HG03159 (cell line): ENCODE measurements around the gene SRXN1.
A peak's percentile ranks its signal among the peaks of the same experiment; 100 is the strongest.
"Not testable (repeated sequence)": the region's sequence is repeated elsewhere in the genome, so short reads cannot be mapped to it uniquely, and the experiment has no call there.

Experiments used
- ATAC-seq: cut with Tn5 transposase; IDR thresholded peaks from one replicate; pipeline ENCODE4 v1.9.1; 2021; ENCODE audit warnings: mild to moderate bottlenecking, moderate library complexity; ENCODE audit not compliant: unreplicated experiment

SRXN1 gene

DNA sequence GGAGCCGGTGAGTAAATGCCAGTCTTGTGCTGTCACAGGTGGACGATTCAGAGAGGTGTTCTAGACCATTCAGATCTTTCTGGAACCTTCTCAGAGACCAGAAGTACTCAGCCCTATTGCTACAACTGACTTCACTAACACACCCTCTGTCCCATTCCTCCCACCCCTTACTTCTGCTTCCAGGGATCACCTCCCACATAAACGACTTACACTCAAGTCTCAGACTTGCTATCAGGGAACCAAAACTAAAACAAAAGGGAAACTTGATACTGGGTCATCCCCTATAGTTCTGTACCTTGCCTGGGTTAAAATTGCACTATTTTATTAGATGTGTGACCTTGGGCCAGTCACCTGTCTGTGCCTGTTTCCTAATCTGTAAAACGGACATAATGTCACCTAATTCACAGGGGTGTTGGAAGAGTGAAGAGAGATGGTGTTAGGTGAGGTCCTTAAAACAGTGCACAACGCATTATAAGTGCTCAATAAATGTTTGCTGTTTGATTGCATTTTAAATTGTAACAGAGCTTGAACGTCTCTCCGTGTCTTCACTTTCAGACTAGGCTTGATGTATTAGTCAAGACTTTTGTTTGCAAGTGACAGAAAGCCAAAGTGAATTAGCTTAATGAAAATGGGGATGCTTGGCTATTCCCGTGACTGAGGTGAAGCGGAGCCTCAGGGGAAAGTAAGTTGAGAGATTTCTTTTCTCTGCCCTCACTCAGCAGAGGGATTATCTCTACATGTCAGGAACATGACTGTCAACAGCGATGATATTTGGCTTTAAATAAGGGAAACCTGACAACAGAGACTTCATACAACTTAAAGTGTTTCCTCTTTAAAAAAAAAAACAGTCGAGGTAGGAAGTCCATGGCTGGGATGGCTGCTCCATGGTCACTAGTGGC lies 3.0 kb upstream of the SRXN1 start:
- no peak for ATAC-seq

DNA sequence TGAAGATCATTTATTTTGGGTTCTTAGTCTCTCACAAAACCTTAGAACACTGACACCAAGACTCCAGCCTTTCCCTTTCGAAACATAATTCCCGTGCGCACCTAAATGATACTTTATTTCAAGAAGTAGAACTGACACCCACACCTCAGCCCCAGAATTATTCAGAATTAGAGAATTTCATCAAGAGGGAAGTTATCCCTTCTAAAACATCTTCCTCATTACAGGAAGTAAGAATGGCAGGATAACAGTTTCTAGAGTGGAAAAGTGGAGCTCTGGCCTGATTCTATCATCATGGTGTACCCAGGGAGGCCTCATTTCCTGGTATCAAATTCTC lies 1.4 kb upstream of the SRXN1 start:
- ATAC-seq, result no peak

GRCh38 chr20:653590-654416 lies 803 bp upstream of the SRXN1 start:
- no peak for ATAC-seq

- ATAC-seq, result no peak
These were observed 338 bp downstream of the SRXN1 start for GRCh38 chr20:652615-653109.

GRCh38 chr20:651713-652614 lies 1.0 kb downstream of the SRXN1 start:
- ATAC-seq, result no peak

GRCh38 chr20:650954-651353 lies 2.0 kb downstream of the SRXN1 start:
- ATAC-seq, result no peak

DNA sequence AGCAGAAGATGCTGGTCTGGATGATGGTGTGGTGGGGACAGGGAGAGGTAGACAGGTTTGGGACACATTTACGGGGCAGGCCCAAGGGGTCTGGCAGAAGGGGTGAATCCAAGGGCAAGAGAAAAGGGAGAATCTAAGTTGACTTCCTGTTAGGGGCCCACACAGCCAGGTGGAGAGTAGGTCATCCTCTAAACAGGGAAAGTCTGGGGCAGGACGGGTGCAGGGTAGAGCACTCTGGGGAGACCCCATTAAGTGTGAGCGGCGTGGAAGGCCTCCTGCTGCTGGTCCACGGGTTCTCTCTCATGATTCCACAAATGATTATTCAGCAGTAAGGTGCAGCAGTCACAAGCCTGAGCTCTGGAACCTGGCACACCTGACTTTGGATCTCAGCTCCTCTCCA lies 2.7 kb downstream of the SRXN1 start:
- ATAC-seq, result no peak

DNA sequence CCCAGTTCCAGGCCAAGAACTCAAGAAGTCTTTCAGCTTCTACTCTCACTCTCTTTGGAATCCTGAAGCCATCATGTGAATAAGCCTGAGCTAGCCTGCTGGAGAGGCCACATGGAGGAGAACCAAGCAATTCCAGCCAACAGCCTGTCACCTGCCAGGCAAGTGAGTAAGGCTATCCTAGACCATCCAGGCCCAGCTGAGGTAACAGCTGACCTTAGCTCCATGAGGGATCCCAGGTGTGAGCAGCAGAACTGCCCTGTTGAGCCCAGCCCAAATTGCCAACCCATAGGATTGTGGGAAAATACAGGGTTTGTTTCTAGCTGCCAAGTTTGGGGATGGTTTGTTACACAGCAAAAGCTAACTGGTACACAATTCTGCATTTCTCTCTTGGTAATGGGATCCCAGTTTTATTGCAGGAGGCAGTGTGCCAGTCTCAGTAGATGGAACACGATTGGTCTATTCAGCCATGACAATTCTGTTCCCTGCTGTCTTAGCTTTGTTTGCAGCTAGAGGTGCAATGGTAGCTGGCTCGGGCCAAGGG lies 5.5 kb downstream of the SRXN1 start:
- no peak for ATAC-seq

DNA sequence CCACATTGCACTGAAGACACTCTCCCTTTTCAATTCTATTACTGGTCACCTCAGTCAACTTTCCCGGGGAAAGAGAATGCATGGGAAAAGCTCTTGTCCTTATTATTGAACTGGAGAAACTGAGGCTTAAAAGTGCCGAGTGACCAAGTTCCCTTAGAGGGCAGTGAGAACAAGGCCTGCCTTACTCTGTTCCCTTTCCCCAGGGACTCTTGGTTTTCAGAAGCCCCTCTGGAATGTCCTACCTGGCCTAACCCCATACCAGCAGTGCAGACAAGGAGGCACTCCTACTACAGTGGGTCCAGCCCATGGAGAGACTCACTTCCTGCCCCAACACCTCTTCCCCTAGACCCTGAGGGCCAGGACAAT lies 6.1 kb downstream of the SRXN1 start:
- ATAC-seq, result no peak

DNA sequence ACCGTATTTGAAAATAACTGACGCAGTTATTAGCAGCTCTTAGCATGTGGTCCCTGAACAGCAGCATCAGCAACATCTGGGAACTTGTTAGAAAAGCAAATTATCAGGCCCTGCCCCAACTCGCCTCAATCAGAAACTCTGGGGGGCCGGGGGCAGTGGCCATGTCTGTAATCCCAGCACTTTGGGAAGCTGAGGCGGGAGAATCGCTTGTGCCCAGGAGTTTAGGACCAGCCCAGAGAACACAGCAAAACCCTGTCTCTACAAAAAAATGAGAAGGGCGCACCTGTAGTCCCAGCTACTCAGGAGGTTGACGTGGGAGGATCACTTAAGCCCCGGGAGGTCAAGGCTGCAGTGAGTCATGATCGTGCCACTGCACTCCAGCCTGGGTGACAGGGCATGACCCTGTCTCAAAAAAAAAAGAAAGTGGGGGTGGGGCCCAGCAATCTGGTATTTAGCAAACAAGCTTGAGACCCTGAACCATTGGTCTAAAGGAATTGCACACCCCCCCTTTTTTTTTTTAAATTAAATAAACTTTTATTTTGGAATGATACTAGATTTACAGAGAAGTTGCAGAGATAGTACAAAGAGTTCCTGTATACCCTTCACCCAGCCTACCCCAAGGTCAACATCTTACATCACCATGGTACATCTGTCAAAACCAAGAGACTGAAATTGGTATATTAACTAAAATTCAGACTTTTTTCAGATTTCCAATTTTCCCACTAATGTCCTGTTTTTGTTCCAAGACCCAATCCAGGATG lies 6.7 kb downstream of the SRXN1 start:
- no peak for ATAC-seq

DNA sequence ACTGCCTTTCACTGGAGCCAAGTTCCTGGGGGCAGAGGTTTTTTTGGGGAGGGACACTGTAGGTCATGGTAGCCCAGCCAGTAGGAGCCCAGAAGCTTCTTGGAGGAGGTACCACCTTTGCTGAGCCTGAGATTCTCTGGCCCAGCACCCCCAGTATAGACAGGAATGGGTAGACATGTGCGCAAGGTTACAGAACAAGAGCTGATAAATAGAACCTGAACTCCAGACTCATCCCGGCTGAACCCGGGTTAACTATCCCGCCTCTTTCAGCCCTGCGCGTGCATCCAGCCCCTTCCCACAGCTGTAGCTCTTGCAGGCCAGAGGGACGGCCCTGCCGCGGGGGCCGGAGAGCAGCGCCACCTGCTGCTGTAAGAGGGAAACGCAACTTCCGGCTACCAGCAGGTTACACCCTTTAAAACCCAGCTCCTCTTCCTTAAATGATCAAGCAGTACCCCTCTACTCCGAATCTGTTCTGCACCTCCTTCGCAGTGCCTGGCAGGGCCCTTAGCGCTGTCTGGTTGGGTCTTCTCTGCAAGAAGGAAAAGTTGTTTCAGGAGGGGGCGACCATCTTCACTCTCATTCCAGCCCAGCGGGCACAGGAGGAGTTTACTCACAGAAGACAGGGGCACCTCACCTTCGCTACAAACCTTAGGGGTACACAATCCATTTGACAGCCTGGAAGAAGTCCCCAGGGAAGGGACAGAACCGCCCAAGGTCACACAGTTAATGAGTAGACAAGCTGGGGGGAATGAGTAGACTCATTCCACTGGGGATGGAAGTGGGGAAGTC lies 7.5 kb downstream of the SRXN1 start:
- peak; percentile 67 for ATAC-seq

DNA sequence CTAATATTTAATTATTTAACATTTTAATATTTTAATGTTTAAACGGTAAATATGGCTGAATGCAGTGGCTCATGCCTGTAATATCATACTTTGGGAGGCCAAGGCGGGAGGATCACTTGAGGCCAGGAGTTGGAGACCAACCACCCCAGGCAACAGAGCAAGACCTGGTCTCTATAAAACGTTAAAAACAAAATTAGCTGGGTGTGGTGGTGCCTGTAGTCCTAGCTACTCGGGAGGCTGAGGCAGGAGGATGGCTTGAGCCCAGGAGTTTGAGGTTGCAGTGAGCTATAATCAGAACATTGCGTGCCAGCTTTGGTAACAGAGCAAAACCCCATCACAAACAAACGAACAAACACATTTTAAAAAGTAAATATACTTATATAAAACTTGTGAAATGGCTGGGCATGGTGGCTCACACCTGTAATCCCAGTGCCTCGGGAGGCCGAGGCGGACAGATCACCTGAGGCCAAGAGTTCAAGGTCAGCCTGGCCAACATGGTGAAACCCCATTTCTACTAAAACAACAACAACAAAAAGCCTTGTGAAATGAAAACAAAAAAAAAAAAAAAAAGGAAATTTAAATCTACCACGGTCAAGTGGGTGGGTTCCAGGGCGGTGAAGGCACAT lies 8.2 kb downstream of the SRXN1 start:
- ATAC-seq, result no peak

DNA sequence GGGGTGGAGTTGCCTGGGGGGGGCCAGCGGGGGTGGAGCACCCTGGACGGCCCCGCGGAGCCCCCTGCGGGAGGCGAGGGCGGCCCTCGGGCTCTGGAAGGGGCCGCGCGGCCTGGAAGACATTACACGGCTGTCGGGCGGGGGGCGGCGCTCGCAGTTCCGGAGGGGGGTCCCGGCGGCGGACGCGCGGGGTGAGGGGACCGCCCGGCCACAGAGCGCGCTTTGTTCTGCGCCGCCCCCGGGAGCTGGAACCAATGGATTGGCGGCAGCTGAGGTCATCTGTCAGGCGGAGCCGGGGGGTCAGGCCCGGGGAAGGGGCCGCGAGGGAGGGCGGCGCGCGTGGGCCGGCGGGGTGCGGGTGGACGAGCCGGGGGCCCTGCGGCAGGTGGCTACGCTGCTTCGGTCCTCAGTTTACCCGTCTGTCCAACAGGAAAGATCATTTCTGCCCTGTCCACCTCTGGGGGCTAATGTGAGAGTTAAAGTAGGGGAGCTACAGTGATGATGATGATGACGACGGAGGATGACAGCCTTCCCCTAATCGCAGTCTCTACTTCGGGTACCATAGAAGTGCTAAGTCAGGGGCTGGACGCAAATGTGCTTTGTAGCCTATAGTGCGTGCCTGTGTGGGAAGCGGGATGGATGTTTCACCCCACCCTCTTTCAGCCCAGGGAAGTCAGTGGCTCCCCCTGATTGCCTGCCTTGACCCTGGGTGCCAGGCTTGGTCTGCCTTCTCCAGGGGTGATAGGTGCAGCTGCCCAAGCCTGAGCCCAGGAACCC lies 10.4 kb downstream of the SRXN1 start:
- no peak for ATAC-seq

GRCh38 chr20:642013-642397 lies 11.0 kb downstream of the SRXN1 start:
- ATAC-seq, result not testable (repeated sequence)

DNA sequence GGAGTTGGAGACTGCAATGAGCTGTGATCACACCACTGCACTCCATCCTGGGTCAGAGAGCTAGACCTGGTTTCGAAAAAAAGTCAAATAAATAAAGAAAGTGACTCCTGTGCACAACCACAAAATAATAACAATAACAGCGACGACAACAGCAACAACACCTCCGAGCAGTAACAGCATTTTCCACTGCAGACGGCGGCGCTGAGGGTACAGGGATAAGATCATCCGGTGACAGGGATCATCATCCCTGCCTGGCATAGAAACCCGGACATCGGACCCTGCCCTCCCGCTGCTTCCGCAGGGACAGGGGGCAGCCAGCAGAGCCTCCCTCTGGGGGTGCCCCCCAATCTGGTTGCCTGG lies 11.5 kb downstream of the SRXN1 start:
- ATAC-seq, result no peak

DNA sequence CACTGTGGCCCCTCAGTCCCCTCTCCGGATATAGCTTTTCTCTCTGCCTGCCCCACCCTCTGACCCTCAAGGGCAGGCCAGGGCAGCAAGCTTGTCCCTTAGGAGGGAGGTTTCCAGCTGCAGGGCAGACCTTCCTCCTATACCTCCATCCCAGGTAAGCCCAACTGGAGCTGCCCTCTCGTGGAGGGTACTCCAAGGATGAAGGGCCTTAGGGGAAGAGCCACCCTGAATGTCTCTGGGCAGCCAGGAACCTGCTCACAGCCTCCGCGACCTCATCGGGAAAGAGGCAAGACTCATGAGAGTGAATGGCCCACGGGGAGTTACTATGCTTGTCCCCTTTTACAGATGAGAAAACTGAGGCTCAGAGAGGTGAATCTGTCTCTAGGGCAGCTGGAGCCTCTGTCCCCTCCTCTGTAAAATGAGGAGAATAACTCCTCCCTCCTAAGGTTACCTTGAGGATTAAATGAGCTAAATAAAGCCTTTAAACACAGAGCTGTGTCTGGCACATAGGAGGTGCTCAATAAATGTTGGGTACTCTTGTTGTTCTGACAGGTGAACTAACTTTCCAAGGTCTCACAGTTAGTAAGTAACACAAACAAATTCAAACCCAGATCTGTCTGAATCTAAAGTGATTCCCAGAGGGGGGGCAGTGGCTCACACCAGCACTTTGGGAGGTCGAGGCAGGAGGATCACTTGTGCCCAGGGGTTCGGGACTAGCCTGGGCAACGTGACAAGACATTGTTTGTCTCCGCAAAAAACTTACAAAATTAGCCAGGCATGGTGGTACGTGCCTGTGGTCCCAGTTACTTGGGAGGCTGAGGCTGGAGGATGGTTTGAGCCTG lies 12.1 kb downstream of the SRXN1 start:
- no peak for ATAC-seq

GRCh38 chr20:638579-638978 lies 14.4 kb downstream of the SRXN1 start:
- no peak for ATAC-seq
